ENCODE results near the gene IRF9. TPM values are rescaled to one million over a fixed set of nuclear protein-coding genes. Genes with fewer than 3 reads are reported as not detected.

The IRF9 gene
- total RNA-seq, 1 experiment from 2014 or later: 27.6 TPM

- no peak for DNase-seq
- no peak overlapping the region for H3K56ac ChIP-seq (ENCODE audit: insufficient read length, low read depth, low read length)
- no peak for TF ChIP-seq CTCF (conservative IDR thresholded peaks at IDR 0.05)
- H4K5ac ChIP-seq (ENCODE audit: insufficient read length, low read depth, low read length): no peak overlapping the region
- H3K18ac ChIP-seq (ENCODE audit: insufficient read length, low read depth, low read length): no peak overlapping the region
- no peak overlapping the region for H3K23ac ChIP-seq (ENCODE audit: insufficient read length, low read depth, low read length)
- WGBS (ENCODE audit: extremely low coverage, insufficient read length, low lambda C conversion rate): no CpG with 5 or more reads among the region's 14 CpGs
- H3K9ac ChIP-seq (ENCODE audit: extremely low read depth, insufficient read length, low read length): no peak overlapping the region
- H3K79me2 ChIP-seq (ENCODE audit: insufficient read depth, low read length): no peaks in the 10 kb centered on the region
- no peak overlapping the region for H2AFZ ChIP-seq (ENCODE audit: low read length)
- no peak overlapping the region for H3K4ac ChIP-seq (ENCODE audit: low read depth, low read length)
- H3K27ac ChIP-seq (ENCODE audit: insufficient read length, low read depth, low read length): no peak overlapping the region
- H4K91ac ChIP-seq (ENCODE audit: insufficient read length, low read depth, low read length): no peak overlapping the region
- H3K36me3 Mint-ChIP-seq (ENCODE audit: insufficient read depth in 1 of 3, low read depth in 3 of 3): peaks cover 31 to 73% (median 59%) of the 10 kb centered on the region in 3 experiments
- H3K14ac ChIP-seq (ENCODE audit: insufficient read depth, low read length): no peak overlapping the region
- no peak overlapping the region for H2AK5ac ChIP-seq (ENCODE audit: insufficient read length, low read length)
- no peaks in the 10 kb centered on the region for H3K27me3 ChIP-seq (ENCODE audit: insufficient read depth, low read length)
- no peaks in the 10 kb centered on the region for H4K20me1 ChIP-seq (ENCODE audit: control insufficient read depth, insufficient read depth, insufficient read length)
- H3K27me3 Mint-ChIP-seq (ENCODE audit: low read depth): no peaks in the 10 kb centered on the region; the same call in 1 of the 2 replicates
- H3K4me3 Mint-ChIP-seq: no peak overlapping the region
- no peaks in the 10 kb centered on the region for H3K9me3 ChIP-seq (ENCODE audit: control insufficient read depth, low read depth, low read length)
- no peak overlapping the region for H3T11ph ChIP-seq (ENCODE audit: low read length)
- H3K9me3 Mint-ChIP-seq: no peaks in the 10 kb centered on the region
- no peaks in the 10 kb centered on the region for H3K23me2 ChIP-seq (ENCODE audit: insufficient read length, low read depth, low read length, poor library complexity, severe bottlenecking)
- no peak overlapping the region for H2BK5ac ChIP-seq (ENCODE audit: insufficient read length, low read length)
- no peak overlapping the region for H3K4me2 ChIP-seq (ENCODE audit: insufficient read depth, insufficient read length, low read length)
- H4K8ac ChIP-seq (replicated peaks; ENCODE audit: insufficient read length, low read depth, low read length): no peak overlapping the region
- no peak overlapping the region for H3K27ac Mint-ChIP-seq
- no peak overlapping the region for H2BK12ac ChIP-seq (ENCODE audit: insufficient read length, low read depth, low read length)
- no peaks in the 10 kb centered on the region for H3K79me1 ChIP-seq (ENCODE audit: insufficient read depth, low read depth, low read length, poor library complexity, severe bottlenecking)
- no peak overlapping the region for H2BK15ac ChIP-seq (ENCODE audit: low read depth, low read length)
- no peak overlapping the region for H2BK20ac ChIP-seq (ENCODE audit: low read depth, low read length, poor library complexity, severe bottlenecking)
- no peaks in the 10 kb centered on the region for H3K4me1 ChIP-seq (ENCODE audit: insufficient read depth, low read length)
- H2BK120ac ChIP-seq (ENCODE audit: low read depth, low read length, poor library complexity, severe bottlenecking): no peak overlapping the region
- peaks cover 0 to 4% of the 10 kb centered on the region in 2 experiments; a peak in 2 of 4 replicates for H3K4me1 Mint-ChIP-seq
These were observed 16.8 kb downstream of the IRF9 start for GRCh38 chr14:24177891-24178290.

Data from H9 (cell line).